Measurements from ENCODE around the gene AMH.

The AMH gene

DNA sequence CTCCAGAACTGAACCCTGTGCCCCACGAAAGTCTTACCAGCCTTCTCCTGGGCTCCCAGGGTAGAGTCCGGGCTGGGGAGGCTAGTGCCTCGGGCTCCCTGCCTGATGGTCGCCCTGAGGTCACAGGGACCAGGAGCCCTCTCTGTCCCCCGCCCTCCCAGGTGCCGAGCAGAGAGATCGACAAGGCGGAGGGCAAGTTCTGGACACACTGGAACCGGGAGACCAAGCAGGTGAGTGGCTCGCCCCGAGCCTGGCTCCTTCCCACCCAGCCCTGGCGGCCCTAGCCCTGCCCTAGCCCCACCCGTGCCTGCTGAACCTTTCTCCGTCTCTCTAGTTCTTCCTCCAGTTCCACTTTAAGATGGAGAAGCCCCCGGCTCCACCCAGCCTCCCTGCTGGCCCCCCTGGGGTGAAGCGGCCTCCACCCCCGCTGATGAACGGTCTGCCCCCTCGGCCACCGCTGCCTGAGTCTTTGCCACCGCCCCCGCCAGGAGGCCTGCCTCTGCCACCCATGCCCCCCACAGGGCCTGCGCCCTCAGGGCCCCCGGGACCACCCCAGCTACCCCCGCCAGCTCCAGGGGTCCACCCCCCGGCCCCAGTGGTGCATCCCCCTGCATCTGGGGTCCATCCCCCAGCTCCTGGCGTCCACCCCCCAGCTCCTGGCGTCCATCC lies 1.6 kb upstream of the AMH start:
- no peak for FAIRE-seq
- DNase-seq (ENCODE audit: insufficient read length, low spot score), result no peak

DNA sequence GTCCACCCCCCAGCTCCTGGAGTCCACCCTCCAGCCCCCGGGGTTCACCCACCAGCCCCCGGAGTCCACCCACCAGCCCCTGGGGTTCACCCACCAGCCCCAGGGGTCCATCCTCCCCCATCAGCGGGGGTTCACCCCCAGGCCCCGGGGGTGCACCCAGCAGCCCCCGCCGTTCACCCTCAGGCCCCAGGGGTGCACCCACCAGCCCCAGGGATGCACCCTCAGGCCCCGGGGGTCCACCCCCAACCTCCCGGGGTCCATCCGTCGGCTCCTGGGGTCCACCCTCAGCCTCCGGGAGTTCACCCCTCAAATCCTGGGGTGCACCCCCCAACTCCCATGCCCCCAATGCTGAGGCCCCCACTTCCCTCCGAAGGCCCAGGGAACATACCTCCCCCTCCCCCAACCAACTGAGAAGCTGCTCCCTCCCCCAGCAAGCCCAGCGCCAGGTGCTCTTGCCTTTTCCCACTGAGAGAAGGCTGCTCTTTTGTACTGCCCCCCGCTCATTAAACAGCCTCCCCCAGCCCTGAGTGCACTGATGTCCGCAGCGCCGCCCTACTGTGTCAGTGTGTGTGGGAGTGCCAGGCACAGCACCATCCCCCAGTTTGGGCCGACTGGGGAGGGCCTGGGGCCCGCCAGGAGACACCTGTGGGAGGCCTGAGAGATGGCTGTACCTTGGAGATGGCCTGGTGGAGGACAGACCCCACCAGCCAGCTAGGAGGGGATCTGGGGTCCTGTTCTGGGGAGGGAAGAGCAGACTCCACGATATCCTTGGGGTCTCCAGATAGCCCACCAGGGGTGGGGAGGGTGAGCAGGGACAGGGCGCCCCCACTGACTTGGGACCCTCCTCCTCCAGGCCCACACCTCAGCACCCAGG lies 750 bp upstream of the AMH start:
- DNase-seq (ENCODE audit: insufficient read length, low spot score), result no peak
- no peak for FAIRE-seq

DNA sequence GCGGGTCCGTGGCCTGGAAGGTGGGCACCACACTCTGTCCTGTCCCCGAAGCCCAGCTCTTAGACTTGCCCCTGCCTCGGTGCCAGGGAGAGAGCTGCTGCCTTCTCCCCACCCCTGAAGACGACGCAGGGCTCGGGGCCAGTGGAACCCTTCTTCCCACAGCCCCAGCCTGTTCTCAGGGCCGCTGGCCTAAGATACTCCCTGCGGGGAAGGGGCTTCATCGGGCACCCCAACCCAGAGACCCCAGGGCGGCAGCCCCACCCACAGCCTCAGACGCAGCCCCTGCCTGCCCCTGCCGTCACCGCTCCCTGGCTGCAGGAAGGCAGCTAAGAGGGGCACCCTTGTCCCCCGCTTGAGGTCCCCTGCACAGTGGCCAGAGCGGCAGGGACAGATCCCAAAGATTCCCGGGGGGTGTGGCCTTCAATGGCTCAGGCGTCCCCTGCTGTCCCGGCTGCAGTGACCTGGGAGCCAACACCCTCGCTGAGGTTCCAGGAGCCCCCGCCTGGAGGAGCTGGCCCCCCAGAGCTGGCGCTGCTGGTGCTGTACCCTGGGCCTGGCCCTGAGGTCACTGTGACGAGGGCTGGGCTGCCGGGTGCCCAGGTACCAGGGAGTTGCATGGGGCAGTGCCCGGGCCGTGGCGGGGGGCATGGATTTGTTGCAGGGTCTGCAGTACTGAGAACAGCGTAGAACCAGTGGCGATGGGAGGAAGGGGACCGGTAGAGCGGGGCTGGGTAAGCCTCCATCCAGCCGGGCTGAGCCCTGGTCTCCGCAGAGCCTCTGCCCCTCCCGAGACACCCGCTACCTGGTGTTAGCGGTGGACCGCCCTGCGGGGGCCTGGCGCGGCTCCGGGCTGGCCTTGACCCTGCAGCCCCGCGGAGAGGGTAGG lies 1.0 kb downstream of the AMH start:
- no peak for FAIRE-seq
- DNase-seq (ENCODE audit: insufficient read length, low spot score), result no peak

DNA sequence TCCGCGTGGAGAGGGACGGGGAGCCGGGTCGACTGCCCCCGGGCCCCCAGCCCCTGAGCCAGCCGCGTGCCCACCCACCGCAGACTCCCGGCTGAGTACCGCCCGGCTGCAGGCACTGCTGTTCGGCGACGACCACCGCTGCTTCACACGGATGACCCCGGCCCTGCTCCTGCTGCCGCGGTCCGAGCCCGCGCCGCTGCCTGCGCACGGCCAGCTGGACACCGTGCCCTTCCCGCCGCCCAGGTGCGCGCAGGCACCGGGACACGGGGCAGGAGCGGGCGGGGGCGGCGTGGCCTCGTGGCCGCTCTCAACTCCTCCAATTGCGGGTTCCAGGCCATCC lies 1.6 kb downstream of the AMH start:
- DNase-seq (ENCODE audit: insufficient read length, low spot score) (no peak), FAIRE-seq (no peak)

DNA sequence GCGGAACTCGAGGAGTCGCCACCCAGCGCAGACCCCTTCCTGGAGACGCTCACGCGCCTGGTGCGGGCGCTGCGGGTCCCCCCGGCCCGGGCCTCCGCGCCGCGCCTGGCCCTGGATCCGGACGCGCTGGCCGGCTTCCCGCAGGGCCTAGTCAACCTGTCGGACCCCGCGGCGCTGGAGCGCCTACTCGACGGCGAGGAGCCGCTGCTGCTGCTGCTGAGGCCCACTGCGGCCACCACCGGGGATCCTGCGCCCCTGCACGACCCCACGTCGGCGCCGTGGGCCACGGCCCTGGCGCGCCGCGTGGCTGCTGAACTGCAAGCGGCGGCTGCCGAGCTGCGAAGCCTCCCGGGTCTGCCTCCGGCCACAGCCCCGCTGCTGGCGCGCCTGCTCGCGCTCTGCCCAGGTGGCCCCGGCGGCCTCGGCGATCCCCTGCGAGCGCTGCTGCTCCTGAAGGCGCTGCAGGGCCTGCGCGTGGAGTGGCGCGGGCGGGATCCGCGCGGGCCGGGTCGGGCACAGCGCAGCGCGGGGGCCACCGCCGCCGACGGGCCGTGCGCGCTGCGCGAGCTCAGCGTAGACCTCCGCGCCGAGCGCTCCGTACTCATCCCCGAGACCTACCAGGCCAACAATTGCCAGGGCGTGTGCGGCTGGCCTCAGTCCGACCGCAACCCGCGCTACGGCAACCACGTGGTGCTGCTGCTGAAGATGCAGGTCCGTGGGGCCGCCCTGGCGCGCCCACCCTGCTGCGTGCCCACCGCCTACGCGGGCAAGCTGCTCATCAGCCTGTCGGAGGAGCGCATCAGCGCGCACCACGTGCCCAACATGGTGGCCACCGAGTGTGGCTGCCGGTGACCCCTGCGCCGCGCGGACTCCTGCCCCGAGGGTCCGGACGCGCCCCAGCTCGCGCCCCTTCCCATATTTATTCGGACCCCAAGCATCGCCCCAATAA lies 2.3 kb downstream of the AMH start:
- FAIRE-seq (no peak), DNase-seq (ENCODE audit: insufficient read length, low spot score) (no peak)

DNA sequence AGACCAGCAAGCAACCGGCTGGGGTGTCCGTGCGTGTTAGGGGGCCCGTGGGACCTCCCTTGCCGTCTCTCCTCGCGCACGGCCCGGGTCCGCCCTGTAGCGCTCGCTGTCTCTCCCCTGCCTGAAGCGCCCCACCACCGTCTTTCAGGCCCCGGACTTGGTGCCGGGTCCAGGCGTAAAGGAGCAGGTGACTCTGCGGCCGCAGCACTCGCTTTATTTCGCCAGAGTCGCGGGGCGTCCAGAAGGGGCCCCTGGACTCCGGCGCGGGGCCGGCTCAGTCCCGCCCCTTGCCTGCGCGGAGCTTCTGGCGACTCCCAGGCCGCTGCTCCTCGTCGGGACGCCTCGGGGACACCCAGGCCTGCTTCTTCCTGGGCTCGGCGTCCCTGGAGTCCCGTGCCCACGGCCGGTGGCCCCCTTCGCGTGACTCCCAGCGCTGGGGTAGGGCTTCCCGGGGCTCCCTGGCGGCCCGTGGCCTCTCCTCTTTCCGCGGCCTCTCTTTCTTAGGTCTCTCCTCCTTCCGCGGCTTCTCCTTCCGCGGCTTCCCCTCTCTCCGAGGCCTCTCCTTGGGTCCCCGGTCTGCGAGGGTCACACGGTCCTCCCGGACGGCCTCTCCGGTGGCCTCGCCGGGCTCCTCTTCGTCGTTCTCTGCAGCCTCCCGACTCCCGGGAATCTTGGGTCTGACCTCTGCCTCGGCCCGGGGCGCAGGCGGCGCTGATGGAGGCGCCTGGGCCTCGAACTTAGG lies 3.1 kb downstream of the AMH start:
- FAIRE-seq, result no peak
- DNase-seq (ENCODE audit: insufficient read length, low spot score), result no peak

DNA sequence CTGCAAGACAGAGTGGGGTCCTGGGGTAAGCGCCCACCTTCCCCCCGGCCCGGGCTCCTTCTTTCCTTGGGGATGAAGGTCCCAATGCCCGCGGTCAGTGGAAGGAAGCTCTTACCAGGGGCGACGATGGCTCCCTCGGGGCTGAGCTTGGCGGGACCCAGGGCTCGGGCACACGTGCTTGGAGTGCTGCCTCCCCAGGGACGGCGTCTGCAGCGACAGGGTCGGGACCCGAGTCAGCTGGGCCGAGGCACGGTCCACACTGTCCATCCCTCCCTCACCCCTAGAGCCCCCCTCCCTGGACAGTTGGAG lies 3.6 kb downstream of the AMH start:
- no peak for DNase-seq (ENCODE audit: insufficient read length, low spot score)
- FAIRE-seq, result no peak

DNA sequence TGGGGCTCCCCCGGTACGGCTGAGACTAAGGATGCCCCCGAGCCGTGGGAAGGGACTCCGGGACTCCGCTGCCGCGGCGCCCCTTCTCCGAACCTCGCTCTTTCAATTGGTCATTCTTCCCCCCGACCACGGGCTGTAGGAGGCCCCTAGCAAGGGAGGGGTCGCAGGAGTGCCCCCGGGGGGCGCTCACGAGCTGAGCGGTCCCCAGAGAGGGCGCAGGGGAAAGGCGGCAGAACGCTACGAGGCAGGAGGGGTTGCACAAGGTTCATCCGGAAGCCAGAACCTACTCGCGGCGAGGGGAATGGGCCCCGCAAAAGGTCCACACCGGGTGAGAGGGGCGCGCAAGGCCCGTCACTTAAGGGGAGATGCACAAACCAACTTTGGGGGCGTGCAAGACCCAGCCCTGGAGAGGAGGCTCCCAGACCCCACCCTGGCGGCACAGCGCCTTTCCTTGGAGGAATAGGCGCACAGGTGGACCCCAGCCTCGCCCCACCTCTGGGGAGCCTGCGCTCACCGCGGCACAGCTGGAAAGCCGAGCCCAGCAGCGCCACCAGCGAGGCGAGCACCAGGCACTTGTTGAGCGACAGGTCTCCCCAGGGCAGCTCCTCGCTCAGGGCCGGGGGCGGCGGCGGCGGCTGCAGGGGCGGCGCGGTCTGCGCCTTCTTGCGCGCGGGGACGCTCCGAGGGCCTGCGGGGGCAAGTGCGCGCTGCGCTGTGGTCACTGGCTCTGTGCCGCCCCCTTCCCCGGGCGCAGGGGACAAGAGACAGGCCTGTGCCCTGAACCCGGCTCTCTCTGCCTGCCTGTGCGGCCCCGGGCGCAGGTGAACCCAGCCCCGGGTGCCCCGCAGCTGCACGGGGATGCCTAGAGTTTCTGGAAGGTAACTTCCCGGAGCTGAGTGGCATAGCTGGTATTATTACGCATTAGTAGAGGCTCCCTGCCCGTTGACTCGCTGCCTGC lies 4.3 kb downstream of the AMH start:
- DNase-seq (ENCODE audit: insufficient read length, low spot score), result no peak
- no peak for FAIRE-seq

DNA sequence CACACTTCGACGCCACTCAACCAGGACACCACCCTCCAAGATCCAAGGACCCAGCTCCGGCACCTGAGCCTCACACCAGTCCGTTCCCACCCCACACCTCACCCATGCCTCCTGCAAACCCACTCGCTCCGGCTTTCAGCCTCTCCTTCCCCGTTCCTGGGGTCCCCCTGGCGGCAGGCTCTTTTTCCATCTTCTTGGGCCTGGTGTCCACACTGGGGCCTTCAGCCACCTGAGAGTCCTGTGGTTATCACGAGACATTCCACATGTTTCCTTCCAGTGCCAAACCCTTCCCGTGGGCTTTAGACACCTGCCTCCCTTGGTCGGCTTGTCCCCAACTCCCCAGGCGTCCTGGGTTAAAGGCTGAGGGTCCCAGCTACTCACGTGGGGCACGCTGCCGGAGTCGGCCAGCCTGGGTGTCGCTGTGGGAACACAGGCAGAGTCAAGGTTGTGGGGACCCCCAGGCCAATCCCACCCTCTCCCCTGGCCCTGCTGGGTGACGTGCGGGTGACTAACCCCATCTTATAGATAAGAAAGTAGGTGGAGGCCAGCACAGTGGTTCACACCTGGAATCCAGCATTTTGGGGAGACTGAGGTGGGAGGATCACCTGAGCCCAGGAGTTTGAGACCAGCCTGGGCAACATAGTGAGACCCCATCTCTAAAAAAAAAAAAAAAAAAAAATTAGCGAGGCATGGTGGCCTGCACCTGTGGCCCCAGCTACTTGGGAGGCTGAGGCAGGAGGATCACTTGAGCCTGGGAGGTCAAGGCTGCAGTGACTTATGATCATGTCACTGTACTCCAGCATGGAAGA lies 5.1 kb downstream of the AMH start:
- DNase-seq (ENCODE audit: insufficient read length, low spot score) (no peak), FAIRE-seq (no peak)

DNA sequence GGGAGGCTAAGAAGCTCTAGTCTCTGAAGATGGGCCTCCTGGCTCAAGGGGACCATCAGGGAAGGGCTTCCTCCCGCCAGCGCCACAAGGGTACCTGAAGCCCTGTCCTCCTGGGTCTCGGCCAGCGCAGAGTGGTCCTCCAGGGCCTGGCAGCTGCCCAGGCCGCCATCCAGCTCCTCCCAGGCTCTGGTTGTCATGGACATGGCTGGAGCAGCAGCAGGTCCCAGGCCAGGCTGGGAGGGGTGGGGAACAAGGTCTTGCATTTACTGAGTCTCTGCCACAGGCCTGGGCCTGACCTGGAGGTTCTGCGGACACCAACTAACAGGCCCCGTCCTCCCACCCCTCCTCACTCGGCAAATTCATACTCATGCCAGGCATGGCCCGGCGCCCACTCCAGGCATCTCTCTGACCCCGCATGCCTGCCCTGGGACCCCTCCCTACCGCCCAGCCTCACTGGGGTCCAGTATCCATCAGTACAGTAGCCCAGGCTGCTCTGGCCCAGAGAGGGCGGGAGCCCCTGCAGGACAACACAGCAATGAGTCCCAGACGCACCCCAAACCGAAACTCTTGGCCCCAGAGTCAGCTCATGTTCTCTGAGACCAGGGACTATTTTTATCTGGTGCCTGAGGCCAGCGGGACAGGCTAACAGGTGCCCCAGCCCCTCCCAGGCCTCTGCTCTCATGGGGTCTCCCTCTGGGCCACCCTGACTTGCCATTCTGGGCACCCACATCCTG lies 6.2 kb downstream of the AMH start:
- DNase-seq (ENCODE audit: insufficient read length, low spot score), result no peak

DNA sequence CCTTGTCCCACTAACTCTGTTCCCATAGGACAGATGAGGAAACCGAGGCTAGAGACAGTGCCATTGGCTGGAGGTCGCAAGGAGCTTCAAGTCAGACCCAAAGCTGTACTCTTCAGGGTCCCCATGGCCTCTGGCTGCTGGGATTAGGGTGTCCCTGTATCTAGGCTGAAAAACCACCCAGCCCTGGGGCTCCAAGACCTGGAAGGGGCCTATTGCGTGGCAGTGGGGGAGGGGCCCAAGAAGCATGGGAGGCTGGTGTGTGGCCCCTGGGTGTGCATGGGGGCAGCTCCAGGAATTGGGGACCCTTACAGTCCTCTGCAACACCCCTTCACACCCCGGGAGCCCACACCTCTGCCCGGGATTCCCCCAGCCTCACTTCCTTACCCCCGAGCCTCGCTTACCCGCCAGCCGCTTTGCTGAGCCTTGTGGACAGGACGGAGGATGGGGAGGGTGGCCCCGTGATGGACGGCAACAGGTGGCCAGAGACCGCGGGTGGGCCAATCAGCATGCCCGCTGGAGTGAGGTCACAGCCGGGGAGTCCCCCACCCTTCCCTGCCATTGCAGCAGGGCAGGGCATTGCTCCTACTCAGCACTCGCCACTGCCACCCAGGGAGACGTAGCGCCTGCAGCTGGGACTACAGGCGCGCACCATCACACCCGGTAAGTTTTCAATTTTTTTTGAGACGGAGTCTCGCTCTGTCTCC lies 7.0 kb downstream of the AMH start, which contains the start of gene JSRP1:
Gene JSRP1 (minus strand): TSS at position 436 of the 704 bp plus-strand sequence. CDS start 1,103 bp downstream, outside the sequence.
- DNase-seq (ENCODE audit: insufficient read length, low spot score) (no peak), FAIRE-seq (no peak)

More for the DNA sequence above, 6.2 kb downstream of the AMH start:
- FAIRE-seq, result no peak

DNA sequence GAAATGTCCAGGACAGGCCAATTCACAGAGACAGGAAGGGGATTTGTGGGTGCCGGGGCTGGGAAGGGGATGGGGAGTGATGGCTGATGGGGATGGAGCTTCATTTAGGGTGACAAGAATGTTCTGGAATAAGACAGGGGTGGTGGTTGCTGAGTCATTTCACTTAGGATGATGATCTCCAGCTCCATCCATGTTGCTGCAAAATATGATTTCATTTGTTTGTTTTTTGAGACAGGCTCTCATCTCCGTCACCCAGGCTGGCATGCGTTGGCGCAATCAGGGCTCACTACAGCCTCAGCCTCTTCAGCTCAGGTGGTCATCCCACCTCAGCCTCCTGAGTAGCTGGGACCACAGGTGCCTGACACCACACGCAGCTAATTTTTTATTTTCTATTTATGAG lies 10.2 kb downstream of the AMH start:
- DNase-seq (ENCODE audit: insufficient read length, low spot score) (no peak), FAIRE-seq (no peak)

DNA sequence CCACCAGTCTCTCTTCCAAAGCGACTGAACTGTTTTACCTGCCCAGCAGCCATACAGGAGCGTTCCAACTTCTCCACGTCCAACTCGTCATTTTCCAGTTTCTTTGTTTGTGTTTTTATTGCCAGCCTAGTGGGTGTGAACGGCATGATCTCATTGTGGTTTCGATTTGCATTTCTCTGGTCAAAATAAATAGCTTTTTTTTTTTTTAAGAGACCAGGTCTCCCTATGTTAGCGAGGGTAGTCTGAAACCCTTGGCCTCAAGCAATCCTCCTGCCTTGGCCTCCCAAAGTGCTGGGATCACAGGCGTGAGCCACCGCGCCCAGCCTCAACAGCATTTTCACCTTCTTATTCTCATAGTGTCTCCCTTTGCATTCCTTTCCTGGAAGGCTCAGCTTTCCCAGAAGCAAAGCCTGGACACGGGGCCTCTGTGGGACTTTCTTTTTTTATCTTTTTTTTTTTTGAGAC lies 11.2 kb downstream of the AMH start:
- peak; percentile 80 for FAIRE-seq
- no peak for DNase-seq (ENCODE audit: insufficient read length, low spot score)

DNA sequence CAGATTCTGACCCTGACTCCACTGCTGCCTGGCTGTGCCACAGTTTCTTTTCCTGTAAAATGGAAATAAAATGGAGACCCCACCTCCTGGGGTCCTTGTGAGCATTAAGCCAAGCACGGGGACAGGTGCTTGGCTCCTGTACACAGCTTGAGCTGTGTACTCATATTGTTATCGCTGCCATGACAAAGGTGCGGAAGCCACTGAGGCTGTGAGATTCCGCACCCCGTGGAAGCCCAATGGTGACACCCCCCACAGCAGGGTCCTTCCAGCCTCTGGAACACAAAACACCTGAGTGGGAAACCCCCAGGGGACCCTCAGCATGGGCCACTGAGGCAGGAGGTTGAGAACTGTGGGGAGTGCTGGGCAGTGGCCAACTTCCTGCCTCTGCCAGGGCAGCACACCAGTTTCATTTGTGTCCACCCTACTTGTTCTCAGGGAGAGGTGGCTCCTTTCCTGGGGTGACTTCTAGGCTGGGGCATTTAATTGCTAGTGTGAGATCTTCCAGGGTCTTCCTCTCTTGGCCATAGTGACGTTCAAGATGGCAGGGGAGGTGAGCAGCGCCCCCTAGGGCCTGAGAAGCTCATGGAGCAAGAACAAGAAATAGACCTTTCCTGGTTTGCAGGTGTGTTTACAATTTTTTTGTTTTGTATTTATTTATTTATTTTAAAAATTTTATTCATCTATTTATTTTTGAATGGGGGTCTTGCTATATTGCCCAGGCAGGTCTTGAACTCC lies 12.5 kb downstream of the AMH start:
- DNase-seq (ENCODE audit: insufficient read length, low spot score), result no peak
- no peak for FAIRE-seq

DNA sequence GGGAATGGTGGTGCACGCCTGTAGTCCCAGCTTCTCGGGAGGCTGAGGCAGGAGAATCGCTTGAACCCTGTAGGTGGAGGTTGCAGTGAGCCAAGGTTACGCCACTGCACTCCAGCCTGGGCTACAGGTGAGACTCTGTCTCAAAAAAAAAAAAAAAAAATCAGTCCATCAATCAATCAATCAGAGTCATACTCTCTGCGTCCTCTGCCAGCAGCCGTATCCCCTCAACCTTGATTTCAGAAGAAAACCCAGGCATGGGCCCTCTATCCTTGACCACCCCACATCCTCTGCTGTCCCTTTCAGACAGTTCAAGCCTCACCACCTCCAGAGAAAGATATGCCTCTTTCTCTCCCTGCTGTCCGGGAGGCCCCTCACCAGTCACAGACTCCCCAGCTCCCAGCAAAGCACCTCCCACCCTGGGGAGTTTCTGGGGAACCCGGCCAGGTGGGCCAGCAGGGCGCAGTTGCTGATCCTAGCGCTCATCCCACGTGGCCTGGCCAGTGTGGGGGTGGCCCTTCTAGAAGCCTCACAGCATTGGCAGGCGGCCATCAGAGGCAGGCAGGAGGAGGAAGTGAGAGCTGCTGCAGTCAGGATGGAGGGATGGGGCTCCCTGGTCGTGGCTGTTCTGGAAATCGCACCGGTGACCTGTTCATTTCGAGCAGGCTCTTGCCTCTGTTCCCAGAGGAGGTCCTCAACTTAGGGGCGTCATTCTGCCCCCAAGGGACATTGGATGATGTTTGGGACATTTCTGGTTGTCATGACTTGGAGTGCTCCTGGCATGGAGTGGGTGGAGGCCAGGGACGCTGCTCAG lies 17.3 kb downstream of the AMH start:
- FAIRE-seq, result peak; percentile 97
- DNase-seq (ENCODE audit: insufficient read length, low spot score), result no peak
